Measurements from ENCODE around the gene RNF25.

Gene RNF25

GRCh38 chr2:218658671-218659257 is 13.0 kb downstream of the RNF25 start:
- DNase-seq (ENCODE audit: low spot score) = peak; percentile 68
- peak; percentile 46 for TF ChIP-seq CTCF (IDR thresholded peaks at IDR 0.05; ENCODE audit: extremely low read depth, missing control alignments)

GRCh38 chr2:218655751-218656150 is 16.1 kb downstream of the RNF25 start:
- DNase-seq (ENCODE audit: low spot score) = no peak
- TF ChIP-seq CTCF (IDR thresholded peaks at IDR 0.05; ENCODE audit: extremely low read depth, missing control alignments) = no peak

- no peak for DNase-seq (ENCODE audit: low spot score)
- TF ChIP-seq CTCF (IDR thresholded peaks at IDR 0.05; ENCODE audit: extremely low read depth, missing control alignments) = no peak
These were observed 23.1 kb downstream of the RNF25 start for GRCh38 chr2:218648787-218649100.

GRCh38 chr2:218648088-218648786 is 23.6 kb downstream of the RNF25 start:
- peak; percentile 66 for DNase-seq (ENCODE audit: low spot score)
- TF ChIP-seq CTCF (IDR thresholded peaks at IDR 0.05; ENCODE audit: extremely low read depth, missing control alignments) = peak; percentile 82

GRCh38 chr2:218645126-218645525 is 26.7 kb downstream of the RNF25 start:
- no peak for DNase-seq (ENCODE audit: low spot score)
- no peak for TF ChIP-seq CTCF (IDR thresholded peaks at IDR 0.05; ENCODE audit: extremely low read depth, missing control alignments)

GRCh38 chr2:218644721-218645120 is 27.1 kb downstream of the RNF25 start:
- DNase-seq (ENCODE audit: low spot score) = no peak
- no peak for TF ChIP-seq CTCF (IDR thresholded peaks at IDR 0.05; ENCODE audit: extremely low read depth, missing control alignments)

- no peak for DNase-seq (ENCODE audit: low spot score)
- no peak for TF ChIP-seq CTCF (IDR thresholded peaks at IDR 0.05; ENCODE audit: extremely low read depth, missing control alignments)
These were observed 28.0 kb downstream of the RNF25 start for GRCh38 chr2:218643751-218644310.

Measured in GM20000 (cell line).